K562 (cell line): ENCODE data around the gene INPP1. TPM values are rescaled to one million over a fixed set of nuclear protein-coding genes. Genes with fewer than 3 reads are reported as not detected.

Experiments
- ARID1B ChIP-seq: fragments of 450-650 bp; IDR thresholded peaks from 2 replicates; pipeline ENCODE4 v1.6.1; 2016; ENCODE audit warnings: antibody characterized with exemption, mild to moderate bottlenecking, inconsistent platforms
- ARID2 ChIP-seq: fragments of 450-650 bp; IDR thresholded peaks from 2 replicates; pipeline ENCODE4 v1.6.1; 2017; ENCODE audit warnings: antibody characterized with exemption, mild to moderate bottlenecking
- BACH1 ChIP-seq: fragments of 200-800 bp; sonication (Bioruptor generic); IDR thresholded peaks from 2 replicates; pipeline ENCODE4 v1.6.1; 2016; ENCODE audit warnings: missing genetic modification characterization, missing compliant biosample characterization
- CXXC5 ChIP-seq: fragments of 250-450 bp; sonication (Bioruptor Pico); IDR thresholded peaks from 2 replicates; pipeline ENCODE4 v1.8.0; 2022; ENCODE audit warnings: inconsistent platforms, mild to moderate bottlenecking, moderate library complexity
- FIP1L1 ChIP-seq: fragments of 200-400 bp; formaldehyde crosslinking; IDR thresholded peaks from 2 replicates; pipeline ENCODE4 v1.6.1; 2018; ENCODE audit warnings: mild to moderate bottlenecking, low read depth, low read length; ENCODE audit not compliant: poor library complexity, severe bottlenecking
- ID3 ChIP-seq, 2 experiments: fragments of 250-450 bp in 1 of 2; fragments of 450-650 bp in 1 of 2; sonication (Bioruptor Pico) in 1 of 2; IDR thresholded peaks; 2 replicates each; pipeline versions ENCODE4 v1.6.1 to v1.8.0; 2016 to 2021; ENCODE audit warnings: mild to moderate bottlenecking in 2 of 2, moderate library complexity in 2 of 2, missing compliant biosample characterization in 1 of 2, missing genetic modification characterization in 1 of 2
- KLF16 ChIP-seq: IDR thresholded peaks from 2 replicates; pipeline ENCODE4 v1.6.1; 2016; ENCODE audit warnings: antibody characterized with exemption
- MAFK ChIP-seq: IDR thresholded peaks from 2 replicates; pipeline ENCODE4 v1.6.1; 2011; ENCODE audit warnings: low read length, improper control_type of control experiment
- MAX ChIP-seq: sonication (generic); formaldehyde crosslinking; IDR thresholded peaks from 2 replicates; pipeline ENCODE4 v1.9.0; 2022; ENCODE audit warnings: mild to moderate bottlenecking, missing genetic modification reagents
- NFIX ChIP-seq: fragments of 250-450 bp; sonication (Bioruptor Pico); IDR thresholded peaks from 2 replicates; pipeline ENCODE4 v1.4.0; 2020; ENCODE audit warnings: low read depth, mild to moderate bottlenecking, moderate library complexity
- NR2C2 ChIP-seq, 2 experiments: fragments of 200-800 bp in 1 of 2; sonication (Bioruptor generic) in 1 of 2; sonication (generic) in 1 of 2; formaldehyde crosslinking in 1 of 2; IDR thresholded peaks; 2 replicates each; pipeline versions ENCODE4 v1.6.1 to v1.8.0; 2016 to 2022; ENCODE audit warnings: mild to moderate bottlenecking in 1 of 2, missing compliant biosample characterization in 1 of 2, missing genetic modification characterization in 1 of 2, missing genetic modification reagents in 1 of 2
- PHF20 ChIP-seq: fragments of 450-650 bp; IDR thresholded peaks from 2 replicates; pipeline ENCODE4 v1.6.1; 2018; ENCODE audit not compliant: partially characterized antibody
- POLR2AphosphoS2 ChIP-seq: IDR thresholded peaks from 2 replicates; pipeline ENCODE4 v1.6.1; 2012; ENCODE audit warnings: low read length, improper control_type of control experiment
- SP2 ChIP-seq: IDR thresholded peaks from 2 replicates; pipeline ENCODE4 v1.6.1; 2011; ENCODE audit warnings: mild to moderate bottlenecking, low read depth, low read length, moderate library complexity; ENCODE audit not compliant: poor library complexity, severe bottlenecking; ENCODE audit errors: extremely low read depth
- SPI1 ChIP-seq: IDR thresholded peaks from 2 replicates; pipeline ENCODE4 v1.6.1; 2011; ENCODE audit warnings: low read depth, low read length, control low read depth, borderline replicate concordance
- TAF9B ChIP-seq: fragments of 450-650 bp; IDR thresholded peaks from 2 replicates; pipeline ENCODE4 v1.6.1; 2018; ENCODE audit warnings: mild to moderate bottlenecking; ENCODE audit not compliant: partially characterized antibody
- TFAP4 ChIP-seq: sonication (generic); formaldehyde crosslinking; IDR thresholded peaks from 2 replicates; pipeline ENCODE4 v1.8.0; 2022; ENCODE audit warnings: missing genetic modification reagents, mild to moderate bottlenecking, moderate library complexity, borderline replicate concordance
- ZBTB49 ChIP-seq: sonication (generic); formaldehyde crosslinking; IDR thresholded peaks from 2 replicates; pipeline ENCODE4 v1.8.0; 2022; ENCODE audit warnings: missing genetic modification reagents, mild to moderate bottlenecking, borderline replicate concordance
- ZEB2 ChIP-seq: fragments of 450-650 bp; IDR thresholded peaks from 2 replicates; pipeline ENCODE4 v1.6.1; 2016
- ZNF511 ChIP-seq: sonication (generic); formaldehyde crosslinking; IDR thresholded peaks from 2 replicates; pipeline ENCODE4 v1.8.0; 2022; ENCODE audit warnings: mild to moderate bottlenecking, missing genetic modification reagents
- ZNF707 ChIP-seq: fragments of 250-450 bp; sonication (Bioruptor Pico); conservative IDR thresholded peaks from 2 replicates; pipeline ENCODE4 v1.8.0; 2022; ENCODE audit warnings: inconsistent platforms, mild to moderate bottlenecking, moderate library complexity
- ZNF76 ChIP-seq: fragments of 250-450 bp; sonication (Bioruptor Pico); IDR thresholded peaks from 2 replicates; pipeline ENCODE4 v1.4.0; 2020; ENCODE audit warnings: mild to moderate bottlenecking, moderate library complexity, borderline replicate concordance
- polyA plus RNA-seq, 8 experiments: library from polyadenylated mRNA; depleted of rRNA in 4 of 8; stranded (reverse) in 5 of 8; unstranded in 3 of 8; fragments of >200 nt; fragmentation: Nextera tagmentation in 2 of 8; fragmentation: Illumina TruSeq in 1 of 8; extraction: Ambion mirVana in 2 of 8; extraction: Trizol in 1 of 8; gene quantifications; 2 replicates each; pipeline versions ENCODE4 v1.2.1 to v1.2.3, GENCODE V29; 2011 to 2014; ENCODE audit warnings: inconsistent platforms in 1 of 8, missing spikeins in 1 of 8
- total RNA-seq, 7 experiments: library from RNA; depleted of rRNA in 6 of 7; stranded (reverse); fragments of >200 nt in 6 of 7; fragmentation: Illumina TruSeq in 2 of 7; extraction: Trizol in 2 of 7; gene quantifications; 2 replicates each; pipeline versions ENCODE4 v1.2.1 to v1.2.3, GENCODE V29; 2011 to 2021; ENCODE audit warnings: low replicate concordance in 1 of 7

The INPP1 gene
- total and polyA plus RNA-seq, 9 of the 15 experiments (the other 6 are each of a cell fraction or from before 2014, with no cell fraction given): 3.7 to 11.8 (median 6.5) TPM

GRCh38 chr2:190352668-190353536 lies 9.5 kb downstream of the INPP1 start (continued):
- TF ChIP-seq SPI1 (no peak), TAF9B (peak; percentile 18), ARID2 (no peak), CXXC5 (CRISPR knock-in tag) (peak; percentile 52; the same call in 1 of the 2 replicates), ZBTB49 (CRISPR knock-in tag) (no peak), ZEB2 (no peak), ARID1B (peak; percentile 86), MAFK (no peak), ID3 (CRISPR knock-in tag; IDR thresholded peaks at IDR 0.05) (no peak), ID3 (tag; IDR thresholded peaks at IDR 0.05) (peak; percentile 91), NR2C2 (CRISPR knock-in tag; IDR thresholded peaks at IDR 0.05) (no peak), NR2C2 (tag; IDR thresholded peaks at IDR 0.05) (peak; percentile 84), POLR2AphosphoS2 (no peak), TFAP4 (CRISPR knock-in tag) (peak; percentile 42; the same call in 1 of the 2 replicates), SP2 (no peak), FIP1L1 (no peak), BACH1 (tag) (peak; percentile 60), ZNF511 (CRISPR knock-in tag) (no peak), KLF16 (0 out of 2 replicates have a peak, but pooled peaks have one; percentile 21), MAX (CRISPR knock-in tag) (no peak), NFIX (CRISPR knock-in tag) (no peak), ZNF76 (0 out of 2 replicates have a peak, but pooled peaks have one; percentile 24), PHF20 (no peak), ZNF707 (no peak)
